ENCODE measurements around the gene ARFGAP3. TPM values are rescaled to one million over a fixed set of nuclear protein-coding genes. Genes with fewer than 3 reads are reported as not detected.
"Not testable (repeated sequence)": the region's sequence is repeated elsewhere in the genome, so short reads cannot be mapped to it uniquely, and the experiment has no call there.

Gene ARFGAP3
- total RNA-seq, 2 donors from 2014 or later, result 32.0 to 32.8 TPM

GRCh38 chr22:42770941-42771647 is 86.0 kb downstream of the ARFGAP3 start:
- no peaks in the 10 kb centered on the region for H3K36me3 Mint-ChIP-seq (ENCODE audit: low read depth)
- H3K9me3 Mint-ChIP-seq, result no peaks in the 10 kb centered on the region
- peaks cover 8% of the 10 kb centered on the region for H3K27me3 Mint-ChIP-seq
- no peak overlapping the region for H3K27ac Mint-ChIP-seq
- ATAC-seq (replicated peaks), result no peak
- no peaks in the 10 kb centered on the region for H3K4me1 Mint-ChIP-seq
- H3K4me3 Mint-ChIP-seq, result no peak overlapping the region

GRCh38 chr22:42770448-42770726 is 86.7 kb downstream of the ARFGAP3 start:
- H3K27me3 Mint-ChIP-seq, result peaks cover 8% of the 10 kb centered on the region
- H3K27ac Mint-ChIP-seq, result no peak overlapping the region
- ATAC-seq (replicated peaks), result no peak
- H3K4me1 Mint-ChIP-seq, result no peaks in the 10 kb centered on the region
- no peaks in the 10 kb centered on the region for H3K9me3 Mint-ChIP-seq
- no peaks in the 10 kb centered on the region for H3K36me3 Mint-ChIP-seq (ENCODE audit: low read depth)
- H3K4me3 Mint-ChIP-seq, result no peak overlapping the region

GRCh38 chr22:42769574-42770447 is 87.3 kb downstream of the ARFGAP3 start:
- Mint-ChIP-seq H3K36me3 (ENCODE audit: low read depth) (no peaks in the 10 kb centered on the region), H3K9me3 (no peaks in the 10 kb centered on the region), H3K27ac (no peak overlapping the region), H3K4me1 (no peaks in the 10 kb centered on the region), H3K4me3 (no peak overlapping the region), H3K27me3 (peaks cover 8% of the 10 kb centered on the region)
- ATAC-seq (replicated peaks), result no peak

DNA sequence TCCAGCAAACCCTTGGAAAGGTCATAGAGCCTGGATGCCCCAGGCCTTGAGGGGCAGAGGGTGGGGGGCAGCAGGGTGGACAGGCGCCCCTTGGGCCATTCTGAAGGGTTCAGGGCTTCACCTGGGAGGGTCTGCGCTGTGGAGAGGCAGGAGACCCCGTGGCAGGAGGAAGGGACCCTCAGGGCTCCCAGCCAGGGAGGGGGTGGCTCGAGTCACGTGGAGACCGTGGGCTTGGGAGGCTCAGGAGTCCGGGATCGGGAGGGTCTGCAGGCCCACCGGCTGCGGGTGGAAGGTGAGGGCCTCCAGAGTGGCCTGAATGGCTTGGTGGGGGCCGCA is 87.9 kb downstream of the ARFGAP3 start:
- Mint-ChIP-seq H3K36me3 (ENCODE audit: low read depth) (no peaks in the 10 kb centered on the region), H3K9me3 (no peaks in the 10 kb centered on the region), H3K4me1 (no peaks in the 10 kb centered on the region), H3K27ac (no peak overlapping the region), H3K4me3 (no peak overlapping the region), H3K27me3 (peaks cover 12% of the 10 kb centered on the region)
- ATAC-seq (replicated peaks), result no peak

DNA sequence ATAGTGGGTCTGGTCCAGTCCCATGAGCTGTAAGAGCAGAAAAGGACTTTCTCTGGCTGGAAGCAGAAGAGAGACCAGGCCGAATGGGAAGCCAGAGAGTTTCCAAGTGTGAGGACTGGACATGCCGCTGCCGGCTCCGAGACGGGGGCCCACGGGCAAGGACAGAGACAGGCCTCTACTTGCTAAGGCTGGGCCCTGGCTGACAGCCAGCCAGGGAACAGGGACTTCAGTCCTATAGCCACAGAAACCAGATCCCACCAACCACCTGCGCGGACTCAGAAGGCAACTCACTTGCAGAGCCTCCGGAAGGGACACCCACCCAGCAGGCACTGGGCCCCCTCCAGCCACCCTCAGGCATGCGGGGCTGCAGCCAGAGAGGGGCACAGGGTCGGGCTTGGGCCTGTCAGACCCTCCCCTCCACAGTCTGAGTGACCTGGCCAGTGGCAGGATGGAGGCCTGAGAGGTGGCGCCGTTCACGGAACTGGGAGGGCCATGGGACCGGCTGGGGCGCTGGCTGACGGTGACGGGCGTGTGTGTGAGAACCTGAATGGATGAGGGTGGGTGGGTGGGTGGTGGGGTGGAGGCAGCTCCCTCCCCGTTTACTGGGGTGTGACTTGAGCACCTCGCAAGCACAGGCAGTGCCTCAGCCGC is 88.6 kb downstream of the ARFGAP3 start:
- no peaks in the 10 kb centered on the region for H3K9me3 Mint-ChIP-seq
- no peak overlapping the region for H3K4me3 Mint-ChIP-seq
- no peak for ATAC-seq (replicated peaks)
- peaks cover 12% of the 10 kb centered on the region for H3K27me3 Mint-ChIP-seq
- H3K36me3 Mint-ChIP-seq (ENCODE audit: low read depth), result no peaks in the 10 kb centered on the region
- H3K27ac Mint-ChIP-seq, result no peak overlapping the region
- no peaks in the 10 kb centered on the region for H3K4me1 Mint-ChIP-seq

GRCh38 chr22:42766860-42767259 is 90.2 kb downstream of the ARFGAP3 start:
- no peaks in the 10 kb centered on the region for H3K4me1 Mint-ChIP-seq
- peaks cover 12% of the 10 kb centered on the region for H3K27me3 Mint-ChIP-seq

DNA sequence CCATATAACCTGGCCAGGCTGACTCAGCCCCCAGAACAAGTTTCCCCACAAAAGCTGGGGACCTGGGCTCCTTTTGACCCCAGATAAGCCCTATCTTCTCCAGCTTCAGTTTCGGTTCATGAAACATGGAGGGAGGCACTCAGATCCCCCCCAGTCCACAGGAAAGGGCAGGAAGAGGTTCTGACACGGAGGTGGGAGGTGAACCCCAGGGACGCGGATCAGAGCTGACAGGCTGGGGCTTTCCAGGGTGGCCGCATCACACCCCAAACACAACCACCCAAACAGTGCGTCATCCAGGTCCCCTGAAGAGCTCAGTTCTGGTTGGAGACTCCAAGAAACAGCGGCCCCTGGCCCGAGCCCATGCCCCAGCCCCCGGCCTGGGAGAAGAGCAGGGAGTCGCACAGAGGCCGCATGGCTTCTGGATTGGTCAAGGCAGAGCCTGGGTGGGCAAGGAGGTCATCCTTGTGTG is 92.1 kb downstream of the ARFGAP3 start:
- Mint-ChIP-seq H3K4me1 (no peaks in the 10 kb centered on the region), H3K9me3 (no peaks in the 10 kb centered on the region), H3K27ac (no peak overlapping the region), H3K27me3 (peaks cover 12% of the 10 kb centered on the region), H3K4me3 (no peak overlapping the region), H3K36me3 (ENCODE audit: low read depth) (no peaks in the 10 kb centered on the region)
- no peak for ATAC-seq (replicated peaks)

More at GRCh38 chr22:42766860-42767259, 90.2 kb downstream of the ARFGAP3 start:
- H3K4me3 Mint-ChIP-seq, result no peak overlapping the region
- no peak for ATAC-seq (replicated peaks)
- H3K36me3 Mint-ChIP-seq (ENCODE audit: low read depth), result no peaks in the 10 kb centered on the region
- H3K27ac Mint-ChIP-seq, result no peak overlapping the region
- no peaks in the 10 kb centered on the region for H3K9me3 Mint-ChIP-seq

- no peak overlapping the region for H3K4me3 Mint-ChIP-seq
- ATAC-seq (replicated peaks), result no peak
- peaks cover 12% of the 10 kb centered on the region for H3K27me3 Mint-ChIP-seq
- no peaks in the 10 kb centered on the region for H3K4me1 Mint-ChIP-seq
- H3K36me3 Mint-ChIP-seq (ENCODE audit: low read depth), result no peaks in the 10 kb centered on the region
- no peak overlapping the region for H3K27ac Mint-ChIP-seq
- no peaks in the 10 kb centered on the region for H3K9me3 Mint-ChIP-seq
Measured at GRCh38 chr22:42763965-42764480, 93.0 kb downstream of the ARFGAP3 start.

DNA sequence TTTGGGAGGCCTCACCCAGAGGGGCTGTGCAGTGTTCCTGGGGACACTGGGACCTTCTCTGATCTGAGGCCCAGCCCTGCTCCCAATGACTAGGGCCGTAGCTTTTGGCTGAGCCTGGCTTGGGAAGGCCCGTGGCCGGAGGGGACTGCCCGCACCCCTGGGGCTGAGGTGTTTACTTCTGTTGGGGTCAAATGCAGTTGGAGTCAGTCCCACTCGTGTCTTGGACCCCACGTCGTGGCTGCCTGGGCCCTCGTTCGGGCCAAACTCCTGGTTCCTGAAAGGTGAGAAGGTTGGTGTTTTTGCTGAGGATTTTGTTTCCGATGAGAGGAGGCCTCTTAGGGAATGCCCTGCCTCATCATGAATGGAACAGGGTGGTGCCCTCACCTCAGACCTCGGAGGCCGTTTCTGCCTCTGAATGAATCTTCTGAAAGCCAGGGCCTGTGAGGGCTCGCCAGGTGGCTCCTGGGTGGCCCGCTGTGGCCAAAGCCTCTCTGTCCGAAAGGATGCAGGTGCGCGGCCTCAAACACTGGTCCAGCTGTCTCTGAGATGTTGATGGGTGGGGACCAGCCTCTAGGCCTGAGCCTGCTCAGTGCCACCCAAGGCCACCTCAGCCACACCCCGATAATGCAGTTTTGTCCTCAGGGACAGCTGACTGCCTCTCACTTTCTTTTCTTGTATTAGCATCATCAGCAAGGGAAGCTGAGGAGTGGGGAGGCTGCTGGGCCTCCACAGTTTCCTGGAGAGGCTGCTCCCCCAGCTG is 96.1 kb downstream of the ARFGAP3 start:
- no peak for ATAC-seq (replicated peaks)
- peaks cover 11% of the 10 kb centered on the region for H3K27me3 Mint-ChIP-seq
- H3K36me3 Mint-ChIP-seq (ENCODE audit: low read depth), result no peaks in the 10 kb centered on the region
- H3K27ac Mint-ChIP-seq, result no peak overlapping the region
- no peaks in the 10 kb centered on the region for H3K9me3 Mint-ChIP-seq
- no peak overlapping the region for H3K4me3 Mint-ChIP-seq
- H3K4me1 Mint-ChIP-seq, result no peaks in the 10 kb centered on the region

- Mint-ChIP-seq H3K27me3 (peaks cover 8% of the 10 kb centered on the region), H3K4me3 (no peak overlapping the region), H3K4me1 (no peaks in the 10 kb centered on the region), H3K9me3 (no peaks in the 10 kb centered on the region), H3K36me3 (ENCODE audit: low read depth) (no peaks in the 10 kb centered on the region), H3K27ac (no peak overlapping the region)
- no peak for ATAC-seq (replicated peaks)
Measured at GRCh38 chr22:42758931-42759629, 98.0 kb downstream of the ARFGAP3 start.

- not testable (repeated sequence) for H3K9me3 Mint-ChIP-seq; H3K4me3 Mint-ChIP-seq; H3K4me1 Mint-ChIP-seq; H3K27me3 Mint-ChIP-seq; H3K36me3 Mint-ChIP-seq (ENCODE audit: low read depth); ATAC-seq (replicated peaks); H3K27ac Mint-ChIP-seq
Measured at GRCh38 chr22:42755553-42755952, 101.5 kb downstream of the ARFGAP3 start.

- not testable (repeated sequence) for H3K4me1 Mint-ChIP-seq; ATAC-seq (replicated peaks); H3K9me3 Mint-ChIP-seq; H3K27ac Mint-ChIP-seq; H3K4me3 Mint-ChIP-seq; H3K36me3 Mint-ChIP-seq (ENCODE audit: low read depth); H3K27me3 Mint-ChIP-seq
Measured at GRCh38 chr22:42755121-42755520, 102.0 kb downstream of the ARFGAP3 start.

GRCh38 chr22:42754658-42755057 is 102.4 kb downstream of the ARFGAP3 start:
- no peaks in the 10 kb centered on the region for H3K9me3 Mint-ChIP-seq
- H3K36me3 Mint-ChIP-seq (ENCODE audit: low read depth), result no peaks in the 10 kb centered on the region
- H3K27me3 Mint-ChIP-seq, result peaks cover 8% of the 10 kb centered on the region
- no peak for ATAC-seq (replicated peaks)
- H3K4me1 Mint-ChIP-seq, result no peaks in the 10 kb centered on the region
- H3K27ac Mint-ChIP-seq, result no peak overlapping the region
- H3K4me3 Mint-ChIP-seq, result no peak overlapping the region

DNA sequence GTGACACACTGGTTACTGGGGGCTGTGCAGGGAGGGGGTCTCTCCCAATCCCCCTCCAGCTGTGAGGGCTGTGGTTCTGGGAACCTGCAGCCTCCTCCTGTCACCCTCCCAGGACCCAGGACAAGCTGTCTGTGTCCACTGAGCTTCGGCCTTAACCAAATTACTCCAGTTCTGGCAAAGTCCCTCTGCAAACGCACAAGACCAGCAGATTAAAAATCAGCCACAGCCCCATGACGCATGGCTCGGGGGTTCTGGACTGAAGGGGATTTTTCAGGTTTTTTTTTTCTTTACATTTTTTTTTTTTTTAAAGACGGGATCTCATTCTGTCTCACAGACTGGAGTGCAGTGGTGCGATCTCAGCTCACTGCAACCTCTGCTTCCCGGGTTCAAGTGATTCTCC is 104.2 kb downstream of the ARFGAP3 start:
- Mint-ChIP-seq H3K27ac (no peak overlapping the region), H3K4me1 (no peaks in the 10 kb centered on the region), H3K27me3 (peaks cover 5% of the 10 kb centered on the region), H3K4me3 (no peak overlapping the region), H3K36me3 (ENCODE audit: low read depth) (no peaks in the 10 kb centered on the region), H3K9me3 (no peaks in the 10 kb centered on the region)
- ATAC-seq (replicated peaks), result no peak

Data from activated T-helper 17 cell treated with anti-CD3 and anti-CD28 coated beads, Interleukin-2, amount 50 U/mL, for 72 hours (primary cell).